PC-9 (cell line): ENCODE results near the gene EHMT1. TPM values are rescaled to one million over a fixed set of nuclear protein-coding genes. Genes with fewer than 3 reads are reported as not detected.
A peak's percentile ranks its signal among the peaks of the same experiment; 100 is the strongest.

Experiments
- BruUV-seq: library from RNA; stranded (reverse); fragments of 400-500 nt; replicated peaks from 2 replicates; lab custom pipeline; 2021; lab: Mats Ljungman, UMichigan
- CTCF ChIA-PET: fragments of 300-600 bp; sonication (Branson Sonifier 250); formaldehyde crosslinking; loops from one replicate; lab custom pipeline; 2022; ENCODE audit warnings: antibody characterized with exemption; lab: Charles Lee
- POLR2A ChIA-PET: fragments of 300-600 bp; sonication (Branson Sonifier 250); formaldehyde crosslinking; loops from one replicate; lab custom pipeline; 2022; ENCODE audit warnings: antibody characterized with exemption; ENCODE audit not compliant: unreplicated experiment; lab: Charles Lee
- DNase-seq, 2 experiments: peaks; one replicate each; pipeline versions ENCODE4 v3.0.0 to v3.0.0-alpha.2; 2015 to 2022; ENCODE audit warnings: mixed read lengths in 1 of 2
- H2AFZ ChIP-seq: fragments of 200-600 bp; sonication (generic); 2 replicates; pipeline ENCODE4 v1.8.1; 2017; ENCODE audit warnings: antibody characterized with exemption
- H3F3A ChIP-seq: fragments of 200-600 bp; sonication (generic); 2 replicates; pipeline ENCODE4 v1.8.1; 2017; ENCODE audit warnings: antibody characterized with exemption, mild to moderate bottlenecking, low read depth; ENCODE audit not compliant: insufficient read depth
- H3K27ac ChIP-seq: fragments of 200-600 bp; sonication (generic); 2 replicates; pipeline ENCODE4 v1.6.1; 2016; ENCODE audit warnings: mixed run types
- H3K27me3 ChIP-seq: fragments of 200-600 bp; sonication (generic); 2 replicates; pipeline ENCODE4 v1.6.1; 2016; ENCODE audit warnings: low read depth, mixed run types; ENCODE audit not compliant: insufficient read depth
- H3K36me3 ChIP-seq: fragments of 200-600 bp; sonication (generic); 2 replicates; pipeline ENCODE4 v1.6.1; 2016; ENCODE audit warnings: low read depth, mixed run types
- H3K4me1 ChIP-seq: fragments of 200-600 bp; sonication (generic); replicated peaks from 2 replicates; pipeline ENCODE4 v1.6.1; 2016; ENCODE audit warnings: mixed run types; ENCODE audit not compliant: insufficient read depth
- H3K4me2 ChIP-seq: fragments of 200-600 bp; sonication (generic); 2 replicates; pipeline ENCODE4 v1.6.1; 2017; ENCODE audit warnings: mixed run types
- H3K4me3 ChIP-seq: fragments of 200-600 bp; sonication (generic); 2 replicates; pipeline ENCODE4 v1.6.1; 2016; ENCODE audit warnings: mixed run types
- H3K79me2 ChIP-seq: fragments of 200-600 bp; sonication (generic); 2 replicates; pipeline ENCODE4 v1.6.1; 2017; ENCODE audit warnings: low read depth, mixed run types
- H3K9me2 ChIP-seq: fragments of 200-600 bp; sonication (generic); 2 replicates; pipeline ENCODE4 v1.8.1; 2017; ENCODE audit warnings: mild to moderate bottlenecking; ENCODE audit not compliant: insufficient read depth
- H3K9me3 ChIP-seq: fragments of 200-600 bp; sonication (generic); 2 replicates; pipeline ENCODE4 v1.8.1; 2016; ENCODE audit warnings: low read depth; ENCODE audit not compliant: insufficient read depth
- H4K20me1 ChIP-seq: fragments of 200-600 bp; sonication (generic); 2 replicates; pipeline ENCODE4 v1.8.1; 2017; ENCODE audit not compliant: insufficient read depth
- CTCF ChIP-seq: fragments of 200-600 bp; sonication (generic); conservative IDR thresholded peaks from 2 replicates; pipeline ENCODE4 v1.6.1; 2017; ENCODE audit warnings: mixed run types, antibody characterized with exemption, mild to moderate bottlenecking, moderate library complexity
- EZH2 ChIP-seq: fragments of 200-600 bp; sonication (generic); IDR thresholded peaks from 2 replicates; pipeline ENCODE4 v1.8.0; 2017; ENCODE audit warnings: antibody characterized with exemption, low read depth
- intact Hi-C: fragments of 100-400 bp; cut with micrococcal nuclease; formaldehyde crosslinking; loops from one replicate; pipeline ENCODE4 v1.10.0; 2022; ENCODE audit not compliant: unreplicated experiment
- total RNA-seq: library from RNA; stranded (reverse); gene quantifications from 2 replicates; pipeline ENCODE4 v1.2.3, GENCODE V29; 2021

EHMT1 gene
- total RNA-seq, 1 experiment from 2014 or later: 116 TPM

- H3K9me3 ChIP-seq: no peaks in the 10 kb centered on the region
- H2AFZ ChIP-seq: no peak overlapping the region
- intact Hi-C loops: loop anchor here (2.0 to 10.0 kb wide), 4 partner anchors 34 to 370 kb away; partner anchors contain the start of genes DPH7, MRPL41, PNPLA7 and TUBB4B
- H3K27ac ChIP-seq: peak overlapping the region; percentile 97
- H3K36me3 ChIP-seq: peaks cover 8% of the 10 kb centered on the region; the same call in 1 of the 2 replicates
- peak overlapping the region; percentile 1; the same call in 1 of the 2 replicates for H3K4me3 ChIP-seq
- no peaks in the 10 kb centered on the region for H4K20me1 ChIP-seq
- peaks cover 52% of the 10 kb centered on the region for H3F3A ChIP-seq
- H3K9me2 ChIP-seq: no peaks in the 10 kb centered on the region
- DNase-seq: no peak
- peaks cover 76% of the 10 kb centered on the region for H3K4me1 ChIP-seq
- BruUV-seq: TSS peak; percentile 35
- peaks cover 67% of the 10 kb centered on the region for H3K79me2 ChIP-seq
- H3K27me3 ChIP-seq: no peaks in the 10 kb centered on the region
- ChIA-PET POLR2A (no interaction called here), CTCF (no interaction called here)
- no peak for TF ChIP-seq CTCF
- no peak for TF ChIP-seq EZH2
- peak overlapping the region; percentile 78 for H3K4me2 ChIP-seq
Observed at GRCh38 chr9:137612741-137613142, 6.1 kb upstream of the EHMT1 start.

GRCh38 chr9:137613259-137613658 lies 5.5 kb upstream of the EHMT1 start:
- CTCF ChIA-PET: no interaction called here
- no peaks in the 10 kb centered on the region for H3K27me3 ChIP-seq
- POLR2A ChIA-PET: no interaction called here
- H3F3A ChIP-seq: peaks cover 53% of the 10 kb centered on the region
- intact Hi-C loops: loop anchor here (2.0 to 10.0 kb wide), 4 partner anchors 34 to 371 kb away; partner anchors contain the start of genes DPH7, MRPL41, PNPLA7 and TUBB4B
- peaks cover 72% of the 10 kb centered on the region for H3K4me1 ChIP-seq
- H3K4me2 ChIP-seq: peak overlapping the region; percentile 78
- no peaks in the 10 kb centered on the region for H3K9me2 ChIP-seq
- H4K20me1 ChIP-seq: no peaks in the 10 kb centered on the region
- TF ChIP-seq EZH2: no peak
- TF ChIP-seq CTCF: no peak
- DNase-seq: no peak
- H2AFZ ChIP-seq: no peak overlapping the region
- peak overlapping the region; percentile 97 for H3K27ac ChIP-seq
- no peaks in the 10 kb centered on the region for H3K9me3 ChIP-seq
- H3K79me2 ChIP-seq: peaks cover 67% of the 10 kb centered on the region
- H3K4me3 ChIP-seq: no peak overlapping the region; the same call in 1 of the 2 replicates
- BruUV-seq: no TSS peak
- H3K36me3 ChIP-seq: peaks cover 8% of the 10 kb centered on the region; the same call in 1 of the 2 replicates

GRCh38 chr9:137613738-137614523 lies 4.9 kb upstream of the EHMT1 start:
- Histone ChIP-seq H3K9me2 (no peaks in the 10 kb centered on the region), H3K27ac (peak overlapping the region; percentile 97; the same call in 1 of the 2 replicates), H3K4me2 (peak overlapping the region; percentile 78), H3K4me1 (peaks cover 65% of the 10 kb centered on the region), H3K4me3 (no peak overlapping the region), H3K27me3 (no peaks in the 10 kb centered on the region), H3K79me2 (peaks cover 63% of the 10 kb centered on the region), H2AFZ (no peak overlapping the region), H3K36me3 (peaks cover 8% of the 10 kb centered on the region; the same call in 1 of the 2 replicates), H4K20me1 (no peaks in the 10 kb centered on the region), H3K9me3 (no peaks in the 10 kb centered on the region), H3F3A (peaks cover 57% of the 10 kb centered on the region)
- ChIA-PET CTCF (no interaction called here), POLR2A (no interaction called here)
- intact Hi-C loops: loop anchor here (2.0 to 10.0 kb wide), 4 partner anchors 35 to 372 kb away; partner anchors contain the start of genes DPH7, MRPL41, PNPLA7 and TUBB4B
- DNase-seq: no peak
- TF ChIP-seq CTCF (no peak), EZH2 (no peak)
- BruUV-seq: no TSS peak
